GM12878 (cell line): Measurements from ENCODE around the gene MTO1. TPM values are rescaled to one million over a fixed set of nuclear protein-coding genes. Genes with fewer than 3 reads are reported as not detected.
A peak's percentile ranks its signal among the peaks of the same experiment; 100 is the strongest.

Experiments
- CREB1 ChIP-seq: IDR thresholded peaks from 2 replicates; pipeline ENCODE4 v1.6.1; 2012; ENCODE audit warnings: low read depth, mild to moderate bottlenecking, inconsistent platforms
- MEF2B ChIP-seq: fragments of 450-650 bp; IDR thresholded peaks from 2 replicates; pipeline ENCODE4 v1.6.1; 2018; ENCODE audit warnings: mild to moderate bottlenecking, moderate library complexity; ENCODE audit not compliant: partially characterized antibody, poor library complexity, severe bottlenecking
- MTA2 ChIP-seq: fragments of 450-650 bp; IDR thresholded peaks from 2 replicates; pipeline ENCODE4 v1.6.1; 2016; ENCODE audit warnings: low read depth, mild to moderate bottlenecking, moderate library complexity
- MYC ChIP-seq: IDR thresholded peaks from 2 replicates; pipeline ENCODE4 v1.6.1; 2011; ENCODE audit warnings: mild to moderate bottlenecking, low read length, moderate library complexity, inconsistent platforms; ENCODE audit not compliant: insufficient read depth, insufficient replicate concordance, insufficient read length, severe bottlenecking
- NBN ChIP-seq: fragments of 450-650 bp; IDR thresholded peaks from 2 replicates; pipeline ENCODE4 v1.6.1; 2016
- NFIC ChIP-seq: IDR thresholded peaks from 2 replicates; pipeline ENCODE4 v1.6.1; 2012; ENCODE audit warnings: low read depth, mild to moderate bottlenecking, inconsistent platforms, low read length, moderate library complexity
- SMAD5 ChIP-seq: IDR thresholded peaks from 2 replicates; pipeline ENCODE4 v1.6.1; 2016; ENCODE audit warnings: antibody characterized with exemption, low read depth
- SMC3 ChIP-seq: IDR thresholded peaks from 2 replicates; pipeline ENCODE4 v1.6.1; 2011; ENCODE audit warnings: low read length, improper control_type of control experiment, borderline replicate concordance
- TAF1 ChIP-seq: IDR thresholded peaks from 2 replicates; pipeline ENCODE4 v1.6.1; 2011; ENCODE audit warnings: mild to moderate bottlenecking, low read depth, low read length, borderline replicate concordance
- ZNF207 ChIP-seq: fragments of 450-650 bp; IDR thresholded peaks from 2 replicates; pipeline ENCODE4 v1.6.1; 2014; ENCODE audit warnings: antibody characterized with exemption, mild to moderate bottlenecking, borderline replicate concordance
- polyA plus RNA-seq, 11 experiments: library from polyadenylated mRNA; depleted of rRNA in 4 of 11; unstranded in 6 of 11; stranded (reverse) in 5 of 11; fragments of >200 nt; fragmentation: Nextera tagmentation in 4 of 11; fragmentation: Illumina TruSeq in 1 of 11; extraction: Ambion mirVana in 4 of 11; extraction: Trizol in 1 of 11; gene quantifications; 1 replicate in 1 of 11; 2 replicates in 10 of 11; pipeline versions ENCODE4 v1.2.1 to v1.2.3, GENCODE V29; 2011 to 2016; ENCODE audit warnings: inconsistent platforms in 2 of 11, missing spikeins in 2 of 11, low read depth in 1 of 11
- total RNA-seq, 4 experiments: library from RNA; depleted of rRNA in 3 of 4; stranded (reverse); fragments of >200 nt in 3 of 4; fragmentation: Illumina TruSeq in 1 of 4; extraction: Trizol in 1 of 4; gene quantifications; 2 replicates each; pipeline versions ENCODE4 v1.2.1 to v1.2.3, GENCODE V29; 2013 to 2021
- TF ChIP-seq, protein P1 (sequence below): fragments of 450-650 bp; IDR thresholded peaks from 2 replicates; pipeline ENCODE4 v1.6.1; 2017; ENCODE audit warnings: low read depth, mild to moderate bottlenecking, moderate library complexity
- TF ChIP-seq, protein P2 (sequence below): IDR thresholded peaks from 2 replicates; pipeline ENCODE4 v1.6.1; 2011; ENCODE audit warnings: low read depth, mild to moderate bottlenecking, low read length, moderate library complexity, borderline replicate concordance; ENCODE audit errors: extremely low read depth
- TF ChIP-seq, protein P3 (sequence below): IDR thresholded peaks from 2 replicates; pipeline ENCODE4 v1.6.1; 2012; ENCODE audit warnings: mild to moderate bottlenecking, low read depth, low read length
- TF ChIP-seq, protein P4 (sequence below): fragments of 450-650 bp; IDR thresholded peaks from 2 replicates; pipeline ENCODE4 v1.6.1; 2017; ENCODE audit warnings: mild to moderate bottlenecking, moderate library complexity
- TF ChIP-seq, protein P5 (sequence below): IDR thresholded peaks from 2 replicates; pipeline ENCODE4 v1.6.1; 2012; ENCODE audit warnings: low read depth, low read length, improper control_type of control experiment

MTO1 gene
- total and polyA plus RNA-seq, 10 of the 15 experiments (the other 5 are each of a cell fraction or from before 2014, with no cell fraction given): 24.8 to 53.6 (median 33.1) TPM

DNA sequence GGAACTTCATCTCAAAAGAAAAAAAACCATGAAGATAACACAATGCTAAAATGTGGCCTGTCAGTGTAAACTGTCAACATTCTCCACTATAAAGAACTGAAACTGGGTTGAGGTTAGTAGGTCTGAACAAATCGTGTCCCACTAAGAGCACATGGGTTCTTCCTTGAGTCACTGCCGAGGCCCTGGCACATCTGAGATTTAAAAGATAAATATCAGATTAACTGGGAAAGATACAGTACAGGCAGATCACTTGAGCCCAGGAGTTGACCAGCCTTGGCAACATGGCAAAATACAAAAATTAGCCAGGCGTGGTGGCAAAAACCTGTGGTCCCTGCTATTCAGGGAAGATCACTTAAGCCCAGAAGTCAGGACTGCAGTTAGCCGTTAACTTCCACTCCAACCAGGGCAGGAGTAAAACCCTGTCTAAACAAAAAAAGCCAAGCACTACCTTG lies 53.7 kb downstream of the MTO1 start (continued):
- TF ChIP-seq, protein P1, sequence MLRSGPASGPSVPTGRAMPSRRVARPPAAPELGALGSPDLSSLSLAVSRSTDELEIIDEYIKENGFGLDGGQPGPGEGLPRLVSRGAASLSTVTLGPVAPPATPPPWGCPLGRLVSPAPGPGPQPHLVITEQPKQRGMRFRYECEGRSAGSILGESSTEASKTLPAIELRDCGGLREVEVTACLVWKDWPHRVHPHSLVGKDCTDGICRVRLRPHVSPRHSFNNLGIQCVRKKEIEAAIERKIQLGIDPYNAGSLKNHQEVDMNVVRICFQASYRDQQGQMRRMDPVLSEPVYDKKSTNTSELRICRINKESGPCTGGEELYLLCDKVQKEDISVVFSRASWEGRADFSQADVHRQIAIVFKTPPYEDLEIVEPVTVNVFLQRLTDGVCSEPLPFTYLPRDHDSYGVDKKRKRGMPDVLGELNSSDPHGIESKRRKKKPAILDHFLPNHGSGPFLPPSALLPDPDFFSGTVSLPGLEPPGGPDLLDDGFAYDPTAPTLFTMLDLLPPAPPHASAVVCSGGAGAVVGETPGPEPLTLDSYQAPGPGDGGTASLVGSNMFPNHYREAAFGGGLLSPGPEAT: 0 out of 2 replicates have a peak, but pooled peaks have one; percentile 26
- TF ChIP-seq, protein P2, sequence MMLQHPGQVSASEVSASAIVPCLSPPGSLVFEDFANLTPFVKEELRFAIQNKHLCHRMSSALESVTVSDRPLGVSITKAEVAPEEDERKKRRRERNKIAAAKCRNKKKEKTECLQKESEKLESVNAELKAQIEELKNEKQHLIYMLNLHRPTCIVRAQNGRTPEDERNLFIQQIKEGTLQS: no peak
- TF ChIP-seq MTA2: no peak
- no peak for TF ChIP-seq MYC
- peak; percentile 10; the same call in 1 of the 2 replicates for TF ChIP-seq CREB1
- no peak; the same call in 1 of the 2 replicates for TF ChIP-seq NFIC
- no peak for TF ChIP-seq MEF2B
- TF ChIP-seq SMC3: no peak
- peak; percentile 84 for TF ChIP-seq SMAD5
- TF ChIP-seq ZNF207: no peak
- TF ChIP-seq, protein P3, sequence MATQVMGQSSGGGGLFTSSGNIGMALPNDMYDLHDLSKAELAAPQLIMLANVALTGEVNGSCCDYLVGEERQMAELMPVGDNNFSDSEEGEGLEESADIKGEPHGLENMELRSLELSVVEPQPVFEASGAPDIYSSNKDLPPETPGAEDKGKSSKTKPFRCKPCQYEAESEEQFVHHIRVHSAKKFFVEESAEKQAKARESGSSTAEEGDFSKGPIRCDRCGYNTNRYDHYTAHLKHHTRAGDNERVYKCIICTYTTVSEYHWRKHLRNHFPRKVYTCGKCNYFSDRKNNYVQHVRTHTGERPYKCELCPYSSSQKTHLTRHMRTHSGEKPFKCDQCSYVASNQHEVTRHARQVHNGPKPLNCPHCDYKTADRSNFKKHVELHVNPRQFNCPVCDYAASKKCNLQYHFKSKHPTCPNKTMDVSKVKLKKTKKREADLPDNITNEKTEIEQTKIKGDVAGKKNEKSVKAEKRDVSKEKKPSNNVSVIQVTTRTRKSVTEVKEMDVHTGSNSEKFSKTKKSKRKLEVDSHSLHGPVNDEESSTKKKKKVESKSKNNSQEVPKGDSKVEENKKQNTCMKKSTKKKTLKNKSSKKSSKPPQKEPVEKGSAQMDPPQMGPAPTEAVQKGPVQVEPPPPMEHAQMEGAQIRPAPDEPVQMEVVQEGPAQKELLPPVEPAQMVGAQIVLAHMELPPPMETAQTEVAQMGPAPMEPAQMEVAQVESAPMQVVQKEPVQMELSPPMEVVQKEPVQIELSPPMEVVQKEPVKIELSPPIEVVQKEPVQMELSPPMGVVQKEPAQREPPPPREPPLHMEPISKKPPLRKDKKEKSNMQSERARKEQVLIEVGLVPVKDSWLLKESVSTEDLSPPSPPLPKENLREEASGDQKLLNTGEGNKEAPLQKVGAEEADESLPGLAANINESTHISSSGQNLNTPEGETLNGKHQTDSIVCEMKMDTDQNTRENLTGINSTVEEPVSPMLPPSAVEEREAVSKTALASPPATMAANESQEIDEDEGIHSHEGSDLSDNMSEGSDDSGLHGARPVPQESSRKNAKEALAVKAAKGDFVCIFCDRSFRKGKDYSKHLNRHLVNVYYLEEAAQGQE: no peak
- no peak for TF ChIP-seq TAF1
- TF ChIP-seq, protein P4, sequence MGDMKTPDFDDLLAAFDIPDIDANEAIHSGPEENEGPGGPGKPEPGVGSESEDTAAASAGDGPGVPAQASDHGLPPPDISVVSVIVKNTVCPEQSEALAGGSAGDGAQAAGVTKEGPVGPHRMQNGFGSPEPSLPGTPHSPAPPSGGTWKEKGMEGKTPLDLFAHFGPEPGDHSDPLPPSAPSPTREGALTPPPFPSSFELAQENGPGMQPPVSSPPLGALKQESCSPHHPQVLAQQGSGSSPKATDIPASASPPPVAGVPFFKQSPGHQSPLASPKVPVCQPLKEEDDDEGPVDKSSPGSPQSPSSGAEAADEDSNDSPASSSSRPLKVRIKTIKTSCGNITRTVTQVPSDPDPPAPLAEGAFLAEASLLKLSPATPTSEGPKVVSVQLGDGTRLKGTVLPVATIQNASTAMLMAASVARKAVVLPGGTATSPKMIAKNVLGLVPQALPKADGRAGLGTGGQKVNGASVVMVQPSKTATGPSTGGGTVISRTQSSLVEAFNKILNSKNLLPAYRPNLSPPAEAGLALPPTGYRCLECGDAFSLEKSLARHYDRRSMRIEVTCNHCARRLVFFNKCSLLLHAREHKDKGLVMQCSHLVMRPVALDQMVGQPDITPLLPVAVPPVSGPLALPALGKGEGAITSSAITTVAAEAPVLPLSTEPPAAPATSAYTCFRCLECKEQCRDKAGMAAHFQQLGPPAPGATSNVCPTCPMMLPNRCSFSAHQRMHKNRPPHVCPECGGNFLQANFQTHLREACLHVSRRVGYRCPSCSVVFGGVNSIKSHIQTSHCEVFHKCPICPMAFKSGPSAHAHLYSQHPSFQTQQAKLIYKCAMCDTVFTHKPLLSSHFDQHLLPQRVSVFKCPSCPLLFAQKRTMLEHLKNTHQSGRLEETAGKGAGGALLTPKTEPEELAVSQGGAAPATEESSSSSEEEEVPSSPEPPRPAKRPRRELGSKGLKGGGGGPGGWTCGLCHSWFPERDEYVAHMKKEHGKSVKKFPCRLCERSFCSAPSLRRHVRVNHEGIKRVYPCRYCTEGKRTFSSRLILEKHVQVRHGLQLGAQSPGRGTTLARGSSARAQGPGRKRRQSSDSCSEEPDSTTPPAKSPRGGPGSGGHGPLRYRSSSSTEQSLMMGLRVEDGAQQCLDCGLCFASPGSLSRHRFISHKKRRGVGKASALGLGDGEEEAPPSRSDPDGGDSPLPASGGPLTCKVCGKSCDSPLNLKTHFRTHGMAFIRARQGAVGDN: peak; percentile 32; the same call in 1 of the 2 replicates
- TF ChIP-seq, protein P5, sequence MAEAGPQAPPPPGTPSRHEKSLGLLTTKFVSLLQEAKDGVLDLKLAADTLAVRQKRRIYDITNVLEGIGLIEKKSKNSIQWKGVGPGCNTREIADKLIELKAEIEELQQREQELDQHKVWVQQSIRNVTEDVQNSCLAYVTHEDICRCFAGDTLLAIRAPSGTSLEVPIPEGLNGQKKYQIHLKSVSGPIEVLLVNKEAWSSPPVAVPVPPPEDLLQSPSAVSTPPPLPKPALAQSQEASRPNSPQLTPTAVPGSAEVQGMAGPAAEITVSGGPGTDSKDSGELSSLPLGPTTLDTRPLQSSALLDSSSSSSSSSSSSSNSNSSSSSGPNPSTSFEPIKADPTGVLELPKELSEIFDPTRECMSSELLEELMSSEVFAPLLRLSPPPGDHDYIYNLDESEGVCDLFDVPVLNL: no peak
- TF ChIP-seq NBN: no peak
